ENCODE data around the gene CLDN11. TPM values are rescaled to one million over a fixed set of nuclear protein-coding genes. Genes with fewer than 3 reads are reported as not detected.

The CLDN11 gene
- total RNA-seq, 2 donors from 2014 or later = 11.8 to 668 TPM

- Histone ChIP-seq H3K36me3 (no peaks in the 10 kb centered on the region), H3K4me3 (no peak overlapping the region), H3K27me3 (replicated peaks; ENCODE audit: insufficient read depth) (no peaks in the 10 kb centered on the region), H3K27ac (no peak overlapping the region), H3K9me3 (no peaks in the 10 kb centered on the region), H3K4me1 (replicated peaks) (peaks cover 12% of the 10 kb centered on the region)
- TF ChIP-seq POLR2A (IDR thresholded peaks at IDR 0.05) (no peak), CTCF (IDR thresholded peaks at IDR 0.05) (no peak), POLR2AphosphoS5 (IDR thresholded peaks at IDR 0.05) (no peak)
- intact Hi-C loops (cut with DNase I) = no loop called here
- 71% methylated on average over 14 of the region's 14 CpGs for WGBS
- no peak for DNase-seq (ENCODE audit: low spot score)
These were observed 48.3 kb downstream of the CLDN11 start for GRCh38 chr3:170467007-170467406.

GRCh38 chr3:170467571-170468147, 49.0 kb downstream of the CLDN11 start:
- WGBS = 63% methylated on average over 7 of the region's 7 CpGs
- intact Hi-C loops (cut with DNase I) = no loop called here
- no peak overlapping the region for H3K27ac ChIP-seq

GRCh38 chr3:170469151-170470062, 50.7 kb downstream of the CLDN11 start:
- Histone ChIP-seq H3K27me3 (replicated peaks; ENCODE audit: insufficient read depth) (no peaks in the 10 kb centered on the region), H3K27ac (peak overlapping the region in 1 of 2 donors; percentile 40), H3K4me3 (no peak overlapping the region), H3K9me3 (no peaks in the 10 kb centered on the region), H3K4me1 (replicated peaks) (peaks cover 12% of the 10 kb centered on the region), H3K36me3 (no peaks in the 10 kb centered on the region)
- peak; percentile 31 for DNase-seq (ENCODE audit: low spot score)
- TF ChIP-seq POLR2AphosphoS5 (IDR thresholded peaks at IDR 0.05) (peak; percentile 56), CTCF (IDR thresholded peaks at IDR 0.05) (no peak)
- intact Hi-C loops (cut with DNase I) = no loop called here
- WGBS = 25% methylated on average over 5 of the region's 5 CpGs

More at GRCh38 chr3:170467571-170468147, 49.0 kb downstream of the CLDN11 start:
- DNase-seq (ENCODE audit: low spot score) = no peak
- TF ChIP-seq POLR2AphosphoS5 (IDR thresholded peaks at IDR 0.05) (no peak), CTCF (IDR thresholded peaks at IDR 0.05) (no peak), POLR2A (IDR thresholded peaks at IDR 0.05) (no peak)
- H3K4me1 ChIP-seq (replicated peaks) = peaks cover 12% of the 10 kb centered on the region
- H3K4me3 ChIP-seq = no peak overlapping the region
- H3K27me3 ChIP-seq (replicated peaks; ENCODE audit: insufficient read depth) = no peaks in the 10 kb centered on the region
- H3K9me3 ChIP-seq = no peaks in the 10 kb centered on the region
- no peaks in the 10 kb centered on the region for H3K36me3 ChIP-seq

GRCh38 chr3:170470063-170471016, 51.7 kb downstream of the CLDN11 start:
- H3K4me3 ChIP-seq = no peak overlapping the region
- H3K27ac ChIP-seq = peak overlapping the region in 1 of 2 donors; percentile 23
- intact Hi-C loops (cut with DNase I) = no loop called here
- peak; percentile 21 for DNase-seq (ENCODE audit: low spot score)
- peaks cover 12% of the 10 kb centered on the region for H3K4me1 ChIP-seq (replicated peaks)
- H3K36me3 ChIP-seq = no peaks in the 10 kb centered on the region
- H3K9me3 ChIP-seq = no peaks in the 10 kb centered on the region
- H3K27me3 ChIP-seq (replicated peaks; ENCODE audit: insufficient read depth) = no peaks in the 10 kb centered on the region
- 31% methylated on average over 9 of the region's 9 CpGs for WGBS
- TF ChIP-seq POLR2AphosphoS5 (IDR thresholded peaks at IDR 0.05) (peak; percentile 11), POLR2A (IDR thresholded peaks at IDR 0.05) (no peak), CTCF (IDR thresholded peaks at IDR 0.05) (no peak)

All from prostate gland (tissue), 2 donors.